Hepatocyte (in vitro differentiated cells): ENCODE results near the gene SAP30L. TPM values are rescaled to one million over a fixed set of nuclear protein-coding genes. Genes with fewer than 3 reads are reported as not detected.

ENCODE experiments used
- DNase-seq: peaks from one replicate; pipeline ENCODE4 v3.0.0-alpha.2; 2016; ENCODE audit warnings: low spot score
- H2AFZ ChIP-seq: fragments of 200-600 bp; sonication (generic); 2 replicates; pipeline ENCODE4 v1.6.0; 2016; ENCODE audit warnings: antibody characterized with exemption, mild to moderate bottlenecking
- H3K27ac ChIP-seq: fragments of 200-600 bp; sonication (generic); 2 replicates; pipeline ENCODE4 v1.5.1; 2016; ENCODE audit warnings: mild to moderate bottlenecking
- H3K27me3 ChIP-seq: fragments of 200-600 bp; sonication (generic); 2 replicates; pipeline ENCODE4 v1.6.1; 2016
- H3K36me3 ChIP-seq: fragments of 200-600 bp; sonication (generic); replicated peaks from 2 replicates; pipeline ENCODE4 v1.5.1; 2016; ENCODE audit warnings: low read depth; ENCODE audit not compliant: insufficient read depth
- H3K4me1 ChIP-seq: fragments of 200-600 bp; sonication (generic); 2 replicates; pipeline ENCODE4 v1.5.1; 2016; ENCODE audit warnings: mild to moderate bottlenecking, moderate library complexity; ENCODE audit not compliant: insufficient read depth
- H3K4me2 ChIP-seq: fragments of 200-600 bp; sonication (generic); 2 replicates; pipeline ENCODE4 v1.6.0; 2016
- H3K4me3 ChIP-seq: fragments of 200-600 bp; sonication (generic); 2 replicates; pipeline ENCODE4 v1.5.1; 2016; ENCODE audit warnings: mild to moderate bottlenecking
- H3K79me2 ChIP-seq: fragments of 200-600 bp; sonication (generic); 2 replicates; pipeline ENCODE4 v1.6.0; 2017; ENCODE audit warnings: mild to moderate bottlenecking
- H3K9me2 ChIP-seq: fragments of 200-600 bp; sonication (generic); replicated peaks from 2 replicates; pipeline ENCODE4 v1.6.0; 2017; ENCODE audit warnings: mild to moderate bottlenecking; ENCODE audit not compliant: insufficient read depth
- H3K9me3 ChIP-seq: fragments of 200-600 bp; sonication (generic); 2 replicates; pipeline ENCODE4 v1.5.1; 2016; ENCODE audit warnings: low read depth, mild to moderate bottlenecking
- H4K20me1 ChIP-seq: fragments of 200-600 bp; sonication (generic); 2 replicates; pipeline ENCODE4 v1.6.0; 2016; ENCODE audit warnings: mild to moderate bottlenecking; ENCODE audit not compliant: insufficient read depth, poor library complexity, severe bottlenecking
- EZH2 ChIP-seq: fragments of 200-600 bp; sonication (generic); IDR thresholded peaks from 2 replicates; pipeline ENCODE4 v1.6.1; 2016; ENCODE audit warnings: antibody characterized with exemption, mild to moderate bottlenecking, borderline replicate concordance
- EZH2phosphoT487 ChIP-seq: fragments of 200-600 bp; sonication (generic); IDR thresholded peaks from one replicate; pipeline ENCODE4 v1.6.1; 2018; ENCODE audit warnings: antibody characterized with exemption, mild to moderate bottlenecking, low read depth, moderate library complexity; ENCODE audit not compliant: unreplicated experiment, severe bottlenecking
- WGBS: methylation state at CpG from one replicate; pipeline ENCODE4 v1.1.6; 2016; ENCODE audit warnings: low lambda C conversion rate; ENCODE audit errors: missing lambda C conversion rate; 5-methylcytosine and 5-hydroxymethylcytosine counted together
- polyA plus RNA-seq: library from polyadenylated mRNA; unstranded; fragments of >200 nt; fragmentation: Nextera tagmentation; extraction: Ambion mirVana; gene quantifications from 2 replicates; pipeline ENCODE4 v1.2.1, GENCODE V29; 2016
- total RNA-seq: library from RNA; depleted of rRNA; stranded (reverse); fragments of >200 nt; gene quantifications from 2 replicates; pipeline ENCODE4 v1.2.3, GENCODE V29; 2014
- TF ChIP-seq, protein P1 (sequence below): fragments of 200-600 bp; sonication (generic); IDR thresholded peaks from 2 replicates; pipeline ENCODE4 v1.5.1; 2016; ENCODE audit warnings: antibody characterized with exemption, mild to moderate bottlenecking; ENCODE audit not compliant: poor library complexity

The SAP30L gene
- total and polyA plus RNA-seq, 2 experiments from 2014 or later: 21.6 to 45.6 TPM

DNA sequence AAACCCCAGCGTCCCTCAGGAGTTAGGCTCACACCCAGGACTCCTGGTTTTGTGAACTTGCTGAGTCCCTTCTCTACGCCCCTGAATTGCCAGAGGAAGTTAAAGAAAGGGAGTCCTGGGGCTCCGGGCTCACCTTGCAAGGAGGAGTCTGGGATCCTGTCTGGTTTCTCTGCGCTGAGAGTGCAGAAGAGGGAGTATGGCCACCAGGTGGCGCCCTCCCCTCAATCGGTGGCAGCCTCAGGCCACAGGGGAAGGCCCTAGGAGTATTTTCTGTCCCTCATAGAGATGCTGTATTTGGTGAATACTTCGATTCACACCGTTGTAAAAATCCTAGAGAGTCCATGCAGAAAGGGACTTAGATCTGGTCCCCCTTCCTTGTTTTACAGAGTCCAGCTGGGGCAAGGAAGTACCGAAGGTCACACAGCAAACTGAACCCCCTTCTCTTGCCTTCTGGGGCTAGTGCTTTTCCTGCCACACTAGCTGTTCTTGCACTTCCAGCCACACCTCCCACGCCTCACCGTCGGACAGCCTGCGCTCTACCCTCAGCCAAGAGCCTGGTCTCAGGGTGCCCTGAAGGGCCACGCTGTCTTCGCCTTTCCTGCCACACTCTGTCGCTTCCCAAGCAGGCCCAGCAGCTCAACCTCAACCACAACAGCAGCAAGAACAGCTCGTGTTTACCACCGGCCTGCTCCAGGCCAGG, 22.0 kb downstream of the SAP30L start:
- H3K4me2 ChIP-seq: no peak overlapping the region
- WGBS: 40% methylated on average over 18 of the region's 18 CpGs
- no peaks in the 10 kb centered on the region for H4K20me1 ChIP-seq
- TF ChIP-seq, protein P1, sequence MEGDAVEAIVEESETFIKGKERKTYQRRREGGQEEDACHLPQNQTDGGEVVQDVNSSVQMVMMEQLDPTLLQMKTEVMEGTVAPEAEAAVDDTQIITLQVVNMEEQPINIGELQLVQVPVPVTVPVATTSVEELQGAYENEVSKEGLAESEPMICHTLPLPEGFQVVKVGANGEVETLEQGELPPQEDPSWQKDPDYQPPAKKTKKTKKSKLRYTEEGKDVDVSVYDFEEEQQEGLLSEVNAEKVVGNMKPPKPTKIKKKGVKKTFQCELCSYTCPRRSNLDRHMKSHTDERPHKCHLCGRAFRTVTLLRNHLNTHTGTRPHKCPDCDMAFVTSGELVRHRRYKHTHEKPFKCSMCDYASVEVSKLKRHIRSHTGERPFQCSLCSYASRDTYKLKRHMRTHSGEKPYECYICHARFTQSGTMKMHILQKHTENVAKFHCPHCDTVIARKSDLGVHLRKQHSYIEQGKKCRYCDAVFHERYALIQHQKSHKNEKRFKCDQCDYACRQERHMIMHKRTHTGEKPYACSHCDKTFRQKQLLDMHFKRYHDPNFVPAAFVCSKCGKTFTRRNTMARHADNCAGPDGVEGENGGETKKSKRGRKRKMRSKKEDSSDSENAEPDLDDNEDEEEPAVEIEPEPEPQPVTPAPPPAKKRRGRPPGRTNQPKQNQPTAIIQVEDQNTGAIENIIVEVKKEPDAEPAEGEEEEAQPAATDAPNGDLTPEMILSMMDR: peak; percentile 87
- TF ChIP-seq EZH2phosphoT487 (no peak), EZH2 (no peak)
- no peaks in the 10 kb centered on the region for H3K9me2 ChIP-seq
- H3K79me2 ChIP-seq: no peaks in the 10 kb centered on the region
- H3K4me3 ChIP-seq: no peak overlapping the region
- H3K9me3 ChIP-seq: no peaks in the 10 kb centered on the region
- no peaks in the 10 kb centered on the region for H3K4me1 ChIP-seq
- H2AFZ ChIP-seq: no peak overlapping the region
- peak; percentile 90 for DNase-seq
- H3K27ac ChIP-seq: no peak overlapping the region
- H3K27me3 ChIP-seq: peaks cover 28% of the 10 kb centered on the region
- no peaks in the 10 kb centered on the region for H3K36me3 ChIP-seq

DNA sequence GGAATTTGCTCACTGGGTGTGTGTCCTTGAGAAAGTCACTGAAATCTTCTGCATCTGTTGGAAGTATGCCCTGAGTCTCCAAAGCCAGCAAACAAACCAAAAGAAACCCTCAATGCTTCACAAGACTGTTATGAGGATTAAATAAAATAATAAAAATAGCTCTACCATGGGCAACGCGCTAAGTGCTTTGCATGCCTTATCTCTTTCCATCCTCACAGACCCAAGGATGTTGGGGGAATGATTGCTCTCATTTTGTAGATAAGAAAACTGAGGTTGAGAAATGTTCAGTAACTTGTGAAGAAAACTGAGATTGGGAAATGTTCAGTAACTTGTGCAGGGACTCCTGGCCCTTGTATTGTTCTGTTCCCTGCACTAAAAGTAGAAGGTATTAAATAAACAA, 24.3 kb downstream of the SAP30L start:
- peak overlapping the region; percentile 17 for H3K27ac ChIP-seq
- peak overlapping the region; percentile 59 for H3K4me2 ChIP-seq
- H3K4me1 ChIP-seq: peaks cover 9% of the 10 kb centered on the region
- H3K27me3 ChIP-seq: peaks cover 51% of the 10 kb centered on the region
- H3K79me2 ChIP-seq: peaks cover 3% of the 10 kb centered on the region
- H3K9me2 ChIP-seq: no peaks in the 10 kb centered on the region
- DNase-seq: no peak
- no peaks in the 10 kb centered on the region for H3K36me3 ChIP-seq
- TF ChIP-seq EZH2: no peak
- no peak for TF ChIP-seq EZH2phosphoT487
- TF ChIP-seq, protein P1: no peak
- peaks cover 3% of the 10 kb centered on the region for H4K20me1 ChIP-seq
- no peaks in the 10 kb centered on the region for H3K9me3 ChIP-seq
- no peak overlapping the region for H3K4me3 ChIP-seq
- H2AFZ ChIP-seq: no peak overlapping the region
- WGBS: 36% methylated on average over 2 of the region's 2 CpGs

DNA sequence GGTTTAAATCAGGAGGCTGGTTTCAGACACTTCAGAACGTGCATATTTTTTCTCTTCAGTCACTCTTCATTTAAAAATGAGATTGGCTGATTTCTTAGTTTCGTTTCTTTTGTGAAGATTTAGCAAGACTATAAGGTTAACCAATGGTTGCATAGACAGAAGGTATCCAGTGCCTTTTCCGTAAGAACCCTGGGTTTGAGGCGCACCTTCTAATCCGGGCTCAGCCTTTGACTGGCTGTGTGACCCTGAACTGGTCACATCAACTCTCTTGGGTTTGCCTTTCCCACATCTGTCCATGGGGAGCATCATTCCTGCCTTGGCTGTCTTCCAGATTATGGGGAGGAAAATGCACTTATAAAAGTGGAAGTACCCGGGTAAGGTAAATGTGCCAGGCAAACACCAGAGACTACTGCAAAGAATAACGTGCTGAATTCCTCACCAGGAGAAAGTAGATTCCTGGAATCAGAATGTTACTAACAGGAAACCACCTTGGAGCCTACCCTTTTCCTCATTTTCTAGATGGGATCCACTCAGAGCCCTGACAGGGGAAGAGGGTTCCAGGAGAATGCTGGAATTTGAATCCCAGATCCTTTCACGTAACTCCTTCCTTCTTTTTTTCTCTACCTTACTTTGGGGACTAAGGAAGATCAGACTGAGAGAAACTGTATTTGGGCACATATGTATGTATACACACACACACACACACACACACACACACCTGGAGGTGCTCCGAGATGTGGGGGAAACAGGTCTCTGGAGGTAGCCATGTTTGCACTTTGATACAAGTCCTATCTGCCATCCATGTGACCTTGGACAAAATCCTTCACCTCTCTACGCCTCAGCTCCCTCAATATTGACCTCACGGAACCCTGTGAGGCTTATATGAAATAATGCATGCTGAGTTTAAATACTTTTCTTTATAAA, 25.4 kb downstream of the SAP30L start:
- Histone ChIP-seq H3K4me2 (peak overlapping the region; percentile 59), H3K9me3 (no peaks in the 10 kb centered on the region), H3K27me3 (peaks cover 62% of the 10 kb centered on the region), H2AFZ (no peak overlapping the region), H3K4me1 (peaks cover 9% of the 10 kb centered on the region), H3K4me3 (no peak overlapping the region), H3K27ac (peak overlapping the region; percentile 17), H3K9me2 (no peaks in the 10 kb centered on the region), H3K79me2 (peaks cover 12% of the 10 kb centered on the region), H4K20me1 (peaks cover 11% of the 10 kb centered on the region), H3K36me3 (no peaks in the 10 kb centered on the region)
- TF ChIP-seq, protein P1: no peak
- TF ChIP-seq EZH2: peak; percentile 4
- 33% methylated on average over 11 of the region's 11 CpGs for WGBS
- DNase-seq: no peak
